Measurements from ENCODE around the gene TTLL8.
"Not testable (repeated sequence)": the region's sequence is repeated elsewhere in the genome, so short reads cannot be mapped to it uniquely, and the experiment has no call there.

The TTLL8 gene

DNA sequence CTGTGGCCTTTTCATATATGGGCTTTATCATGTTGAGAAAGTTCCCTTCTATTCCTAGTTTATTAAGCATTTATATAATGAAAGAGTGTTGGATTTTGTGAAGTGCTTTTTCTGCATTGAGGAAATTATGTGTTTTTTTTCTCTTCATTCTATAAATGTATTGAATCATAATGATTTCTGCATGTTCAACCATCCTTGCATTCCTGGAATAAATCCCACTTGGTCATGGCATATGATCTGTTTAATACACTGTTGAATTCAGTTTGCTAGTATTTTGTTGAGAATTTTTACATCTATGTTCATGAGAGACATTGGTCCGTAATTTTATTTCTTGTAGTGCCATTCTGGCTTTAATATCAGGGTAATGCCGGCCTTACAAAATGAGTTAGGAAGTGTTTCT is 71.8 kb downstream of the TTLL8 start:
- no peak for DNase-seq (ENCODE audit: low read depth)

DNA sequence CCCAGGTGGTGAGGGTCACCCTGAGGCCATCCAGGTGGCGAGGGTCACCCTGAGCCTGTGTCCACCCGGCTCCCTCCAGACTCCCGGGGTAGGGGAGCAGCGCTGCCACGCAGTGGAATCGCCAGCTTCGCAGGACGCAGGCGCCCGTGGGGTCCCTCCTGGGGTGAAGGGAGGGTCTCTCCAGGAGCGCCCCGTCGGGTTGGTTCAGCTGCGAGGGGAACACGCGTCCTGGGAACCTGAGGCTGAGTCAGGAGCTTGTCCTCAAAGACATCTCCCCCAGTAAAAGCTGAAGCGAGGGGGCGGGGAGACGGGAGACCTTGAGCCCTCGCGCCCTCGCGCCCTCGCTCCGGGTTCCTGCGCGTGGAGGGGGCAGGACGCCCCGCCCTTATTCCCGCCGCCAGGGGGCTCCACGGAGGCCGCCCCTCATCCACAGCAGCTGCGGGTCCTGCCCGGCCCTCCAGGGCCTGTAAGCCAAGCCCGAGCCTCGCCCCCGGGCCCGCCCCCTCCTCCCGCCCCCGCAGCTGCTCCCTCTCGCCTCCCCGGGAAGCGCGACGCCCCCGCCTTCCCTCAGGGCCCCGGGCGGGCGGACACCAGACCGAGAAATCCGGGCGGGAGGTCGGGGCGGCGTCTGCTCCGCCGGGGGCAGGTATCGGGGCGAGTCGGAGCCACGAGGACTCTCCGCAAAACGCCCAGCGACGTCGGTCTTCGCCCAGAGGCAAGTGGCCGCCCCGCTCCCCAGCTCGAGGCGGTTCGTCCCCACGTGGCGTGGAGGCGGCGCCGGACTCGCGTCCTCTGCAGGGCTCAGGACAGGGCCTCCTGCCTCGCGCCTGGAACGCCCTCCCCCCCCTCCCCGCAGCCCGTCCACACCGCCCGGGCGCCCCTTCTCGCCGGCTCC is 74.7 kb downstream of the TTLL8 start:
- no peak for DNase-seq (ENCODE audit: low read depth)

DNA sequence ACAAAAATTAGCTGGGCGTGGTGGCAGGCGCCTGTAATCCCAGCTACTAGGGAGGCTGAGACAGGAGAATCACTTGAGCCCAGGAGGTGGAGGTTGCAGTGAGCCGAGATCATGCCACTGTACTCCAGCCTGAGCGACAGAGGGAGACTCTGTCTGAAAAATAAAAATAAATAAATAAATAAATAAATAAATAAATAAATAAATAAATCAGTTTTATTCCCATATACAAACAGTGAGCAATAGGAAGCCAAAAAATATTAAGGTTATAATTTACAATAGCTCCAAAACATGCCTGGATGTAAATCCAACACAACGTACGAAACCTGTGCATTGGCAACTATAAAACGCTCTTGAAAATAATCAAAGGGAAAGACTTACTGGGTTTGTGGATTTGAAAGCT is 76.3 kb downstream of the TTLL8 start:
- not testable (repeated sequence) for DNase-seq (ENCODE audit: low read depth)

DNA sequence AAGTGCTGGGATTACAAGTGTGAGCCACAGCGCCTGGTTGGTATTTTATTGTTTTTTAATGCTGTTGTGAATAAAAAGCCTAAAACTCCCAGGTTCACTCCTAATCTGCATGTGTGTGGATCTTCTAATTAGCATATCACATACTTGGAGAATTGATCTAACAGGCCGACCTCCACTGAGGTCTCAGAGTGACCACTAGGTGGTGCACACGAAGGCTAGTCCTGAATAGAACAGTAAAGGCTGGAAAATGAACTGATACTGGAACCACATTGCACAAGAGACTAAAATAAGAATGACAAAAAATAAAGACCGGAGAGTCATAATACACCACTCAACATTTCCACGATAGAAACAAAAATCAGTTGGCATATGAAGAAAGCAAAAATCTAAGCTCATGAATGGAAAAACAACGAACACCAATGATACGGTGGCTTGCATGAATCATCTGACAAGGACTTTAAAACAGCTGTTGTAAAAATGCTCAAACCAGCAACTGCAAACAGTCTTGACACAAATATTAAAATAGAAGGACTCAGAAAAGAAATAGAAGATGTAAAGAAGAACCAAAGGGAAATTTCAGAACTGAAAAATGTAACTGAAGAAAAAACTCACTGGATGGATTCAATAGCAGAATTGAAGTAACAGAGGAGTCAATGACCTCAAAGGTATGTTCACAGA is 78.4 kb downstream of the TTLL8 start:
- DNase-seq (ENCODE audit: low read depth): peak; percentile 51

DNA sequence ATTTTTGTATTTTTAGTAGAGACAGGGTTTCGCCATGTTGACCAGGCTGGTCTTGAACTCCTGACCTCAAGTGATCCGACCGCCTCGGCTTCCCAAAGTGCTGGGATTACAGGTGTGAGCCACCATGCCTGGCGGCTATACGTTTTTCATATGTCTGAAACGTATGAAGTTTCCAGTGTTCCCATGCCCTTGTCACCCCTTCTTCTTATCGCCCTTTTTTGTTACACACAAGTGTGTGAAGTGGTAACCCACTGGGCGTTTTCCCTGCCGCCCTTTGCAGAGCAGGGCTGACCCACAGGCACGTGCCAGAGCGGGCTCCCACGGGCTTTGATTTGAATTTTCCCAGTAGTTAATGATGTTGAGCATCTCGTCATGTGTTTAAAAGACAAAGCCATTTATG is 80.5 kb downstream of the TTLL8 start:
- DNase-seq (ENCODE audit: low read depth): no peak

DNA sequence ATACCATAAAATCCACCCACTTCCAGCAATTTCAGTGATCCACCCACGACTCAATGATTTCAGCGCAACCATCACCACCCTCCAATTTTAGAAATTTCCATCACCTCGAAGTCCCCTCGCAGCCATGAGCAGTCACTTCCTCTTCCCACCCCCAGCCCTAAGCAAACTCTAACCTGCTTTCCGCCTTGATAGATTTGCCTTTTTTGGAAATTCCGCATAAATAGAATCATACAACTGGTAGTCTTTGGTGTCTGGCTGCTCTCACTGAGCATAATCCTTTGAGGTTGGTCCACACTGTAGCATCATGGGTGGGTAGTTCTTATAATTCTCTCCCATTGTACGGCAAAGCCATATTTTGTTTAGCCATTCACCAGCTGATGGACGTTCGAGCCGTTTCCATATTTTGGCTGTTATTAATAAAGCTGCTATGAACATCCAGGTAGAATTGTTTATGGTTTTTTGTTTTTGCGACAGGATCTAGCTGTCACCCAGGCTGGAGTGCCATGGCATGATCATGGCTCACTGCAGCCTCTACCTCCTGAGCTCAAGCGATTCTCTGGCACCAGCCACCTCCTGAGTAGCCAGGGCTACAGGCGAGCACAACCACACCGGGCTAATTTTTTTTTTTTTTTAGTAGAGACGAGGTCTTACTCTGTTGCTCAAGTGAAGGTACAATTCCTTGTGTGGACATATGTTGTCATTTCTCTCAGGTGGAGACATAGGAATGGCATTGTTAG is 81.5 kb downstream of the TTLL8 start:
- DNase-seq (ENCODE audit: low read depth): no peak

DNA sequence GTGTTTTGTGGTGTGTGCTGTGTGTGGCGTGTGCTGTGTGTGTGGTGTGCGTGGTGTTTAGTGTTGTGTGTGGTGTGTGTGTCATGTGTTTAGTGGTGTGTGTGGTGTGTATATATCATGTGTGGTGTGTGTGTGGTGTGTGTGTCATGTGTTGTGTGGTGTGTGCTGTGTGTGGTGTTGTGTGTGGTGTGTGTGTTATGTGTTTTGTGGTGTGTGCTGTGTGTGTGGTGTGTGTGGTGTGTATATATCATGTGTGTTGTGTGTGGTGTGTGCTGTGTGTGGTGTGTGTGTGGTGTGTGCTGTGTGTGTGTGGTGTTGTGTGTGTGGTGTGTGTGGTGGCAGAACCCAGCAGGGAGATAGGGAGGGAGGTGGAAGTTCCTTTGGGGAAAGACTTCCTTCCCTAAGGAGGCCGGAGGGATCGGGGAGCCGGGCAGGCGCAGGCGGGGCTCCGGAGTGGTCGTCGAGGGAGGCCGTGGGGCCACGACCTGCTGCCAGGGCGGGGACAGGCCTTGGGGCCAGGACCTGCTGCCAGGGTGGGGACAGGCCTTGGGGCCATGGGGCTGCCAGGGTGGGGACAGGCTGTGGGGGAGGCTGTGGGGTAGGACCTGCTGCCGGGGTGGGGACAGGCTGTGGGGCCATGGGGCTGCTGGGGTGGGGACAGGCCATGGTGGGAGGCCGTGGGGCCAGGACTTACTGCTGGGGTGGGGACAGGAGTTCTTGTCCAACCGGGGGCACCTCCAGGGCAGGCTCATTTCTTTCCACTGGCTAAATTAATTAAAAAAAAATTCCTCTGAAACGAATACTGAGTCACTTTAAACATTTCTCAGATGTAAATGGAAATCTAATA is 82.3 kb downstream of the TTLL8 start:
- DNase-seq (ENCODE audit: low read depth): no peak

DNA sequence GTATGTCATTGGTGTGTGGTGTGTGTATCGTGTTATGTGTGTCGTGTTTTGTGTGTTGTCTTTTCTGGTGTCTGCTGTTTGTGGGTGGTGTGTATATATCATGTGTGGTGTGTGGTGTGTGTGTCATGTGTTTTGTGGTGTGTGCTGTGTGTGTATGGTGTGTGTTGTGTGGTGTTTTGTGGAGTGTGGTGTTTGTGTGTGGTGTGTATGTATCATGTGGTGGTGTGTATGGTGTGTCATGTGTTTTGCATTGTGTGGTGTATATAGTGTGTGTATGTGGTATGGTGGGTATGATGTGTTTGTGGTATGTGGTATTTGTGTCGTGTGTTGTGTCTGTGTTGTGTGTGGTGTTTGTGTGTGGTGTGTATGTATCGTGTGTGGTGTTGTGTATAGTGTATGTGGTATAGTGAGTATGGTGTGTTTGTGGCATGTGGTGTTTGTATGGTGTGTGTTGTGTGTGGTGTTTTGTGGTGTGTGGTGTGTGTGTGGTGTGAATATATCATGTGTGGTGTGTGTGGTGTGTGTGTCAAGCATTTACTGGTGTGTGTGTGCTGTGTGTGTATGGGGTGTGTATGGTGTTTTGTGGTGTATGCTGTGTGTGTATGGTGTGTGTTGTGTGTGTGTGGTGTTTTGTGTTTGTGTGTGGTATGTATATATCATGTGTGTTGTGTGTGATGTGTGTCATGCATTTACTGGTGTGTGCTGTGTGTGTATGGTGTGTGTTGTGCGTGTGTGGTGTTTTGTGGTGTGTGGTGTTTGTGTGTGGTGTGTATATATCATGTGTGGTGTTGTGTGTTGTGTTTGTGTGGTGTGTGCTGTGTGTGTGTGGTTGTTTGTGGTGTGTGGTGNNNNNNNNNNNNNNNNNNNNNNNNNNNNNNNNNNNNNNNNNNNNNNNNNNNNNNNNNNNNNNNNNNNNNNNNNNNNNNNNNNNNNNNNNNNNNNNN is 84.8 kb downstream of the TTLL8 start:
- DNase-seq (ENCODE audit: low read depth): no peak

DNA sequence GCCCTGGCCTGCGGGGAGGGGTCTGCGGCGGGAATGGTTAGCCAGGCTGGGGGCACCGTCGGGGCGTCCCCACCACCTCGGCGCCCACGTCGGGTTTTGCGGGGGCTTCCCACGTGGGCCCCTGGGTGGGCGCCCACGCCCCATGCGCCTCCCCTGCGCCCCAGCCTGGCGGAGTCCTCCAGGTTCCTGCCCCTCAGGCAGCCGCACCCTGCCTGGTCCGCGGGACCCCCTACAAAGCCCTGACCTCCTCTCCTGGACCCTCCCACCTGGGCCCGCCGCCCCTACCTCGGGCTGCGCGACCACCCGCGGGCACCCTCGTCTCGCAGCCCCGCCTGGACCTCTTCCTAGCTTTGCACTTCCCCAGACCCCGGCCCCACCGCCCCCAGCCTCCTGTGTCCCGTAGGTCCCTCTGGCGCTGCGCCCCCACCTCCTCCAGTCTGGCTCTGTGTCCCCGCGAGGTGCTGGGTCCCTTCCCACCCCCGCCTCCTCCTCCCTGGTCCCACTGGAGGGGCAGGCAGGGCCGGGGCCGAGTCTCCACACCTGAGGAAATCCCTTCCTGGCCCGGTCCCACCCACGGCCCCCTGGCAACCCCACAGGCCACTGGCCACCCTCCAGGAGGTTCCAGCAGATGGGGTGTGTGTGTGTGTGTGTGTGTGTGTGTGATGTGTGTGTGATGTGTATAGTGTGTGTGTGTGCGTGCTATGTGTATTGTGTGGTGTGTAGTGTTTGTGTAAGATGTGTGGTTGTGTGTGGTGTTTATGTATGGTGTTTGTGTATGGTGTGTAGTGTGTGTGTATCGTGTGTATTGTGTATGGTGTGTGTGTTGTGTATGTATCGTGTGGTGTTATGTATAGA is 85.7 kb downstream of the TTLL8 start:
- no peak for DNase-seq (ENCODE audit: low read depth)

DNA sequence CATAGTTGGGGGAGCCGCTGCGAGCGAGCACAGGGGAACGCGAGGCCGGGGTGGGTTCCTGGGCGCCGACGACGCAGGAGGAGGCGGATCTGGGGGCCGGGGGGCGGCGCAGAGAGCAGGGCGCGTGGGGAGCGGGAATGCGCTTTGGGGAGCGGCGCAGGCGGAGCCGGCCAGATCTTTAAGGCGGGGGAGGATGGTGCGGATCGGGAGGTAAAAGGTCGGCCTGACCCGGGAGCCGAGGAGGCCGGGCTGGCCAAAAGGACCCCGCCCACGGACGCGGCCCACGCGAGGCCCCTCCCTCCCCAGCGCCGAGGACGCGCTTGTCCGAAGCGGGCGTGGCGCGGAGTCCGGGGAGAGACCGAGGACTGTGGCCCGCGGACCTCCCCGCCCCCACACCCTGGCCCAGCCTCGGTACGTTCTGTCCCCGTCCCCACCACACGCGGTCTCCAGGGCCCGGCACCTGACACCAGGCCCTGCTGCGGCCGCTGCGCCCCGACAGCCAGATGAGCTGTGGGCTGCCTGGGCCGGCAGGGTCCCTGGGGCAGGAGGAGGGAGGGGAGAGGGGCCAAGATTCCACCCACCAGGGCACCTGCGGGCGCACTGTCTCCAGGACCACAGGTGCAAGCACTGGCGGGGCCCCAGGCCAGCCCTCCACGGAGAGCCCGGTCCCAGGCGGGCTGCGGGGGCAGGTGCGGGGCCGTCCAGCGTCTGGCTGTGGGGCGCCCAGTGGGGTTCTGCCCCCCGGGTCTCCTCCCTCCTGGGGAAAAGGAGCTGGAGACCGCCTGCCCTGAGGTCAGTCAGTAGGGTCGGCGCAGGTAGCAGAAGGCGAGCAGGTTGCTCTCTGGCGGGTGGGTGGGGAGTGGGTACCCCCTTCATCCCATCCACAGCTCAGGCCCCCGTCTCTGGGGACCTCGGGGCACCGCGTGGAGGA is 86.6 kb downstream of the TTLL8 start:
- peak; percentile 66 for DNase-seq (ENCODE audit: low read depth)

DNA sequence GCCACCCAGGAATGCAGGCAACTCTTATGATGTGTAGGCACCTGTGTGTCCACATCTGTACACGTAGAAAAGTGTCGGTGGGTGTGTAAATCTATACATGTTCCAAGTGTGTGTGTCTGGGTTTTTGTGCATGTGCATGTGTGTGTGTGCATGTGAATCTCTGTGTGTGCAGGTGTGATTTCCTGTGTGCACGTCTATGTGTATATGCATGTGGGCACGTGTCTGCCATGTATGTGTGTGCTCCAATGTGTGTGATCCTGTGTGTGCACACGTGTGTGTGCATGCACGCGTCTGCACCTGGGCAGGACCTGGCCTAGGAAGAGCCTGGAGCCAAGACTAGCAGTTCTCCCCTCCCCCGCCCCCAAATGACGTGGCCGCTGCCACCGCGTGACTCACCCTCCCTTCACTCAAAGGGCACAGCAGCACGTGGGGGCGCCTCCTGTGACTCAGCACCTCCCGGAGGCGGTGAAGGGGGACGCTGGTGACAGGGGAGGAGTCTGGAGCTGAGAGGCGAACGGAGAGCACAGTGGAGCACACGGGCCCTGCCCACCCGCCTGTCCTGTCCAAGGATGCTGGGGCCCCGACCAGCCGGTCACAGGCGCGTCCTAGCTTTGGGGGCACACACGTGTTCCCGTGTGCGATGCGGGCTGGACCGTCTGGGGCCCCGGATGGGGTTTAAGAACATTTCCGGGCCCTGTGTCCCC is 87.4 kb downstream of the TTLL8 start:
- DNase-seq (ENCODE audit: low read depth): peak; percentile 98

DNA sequence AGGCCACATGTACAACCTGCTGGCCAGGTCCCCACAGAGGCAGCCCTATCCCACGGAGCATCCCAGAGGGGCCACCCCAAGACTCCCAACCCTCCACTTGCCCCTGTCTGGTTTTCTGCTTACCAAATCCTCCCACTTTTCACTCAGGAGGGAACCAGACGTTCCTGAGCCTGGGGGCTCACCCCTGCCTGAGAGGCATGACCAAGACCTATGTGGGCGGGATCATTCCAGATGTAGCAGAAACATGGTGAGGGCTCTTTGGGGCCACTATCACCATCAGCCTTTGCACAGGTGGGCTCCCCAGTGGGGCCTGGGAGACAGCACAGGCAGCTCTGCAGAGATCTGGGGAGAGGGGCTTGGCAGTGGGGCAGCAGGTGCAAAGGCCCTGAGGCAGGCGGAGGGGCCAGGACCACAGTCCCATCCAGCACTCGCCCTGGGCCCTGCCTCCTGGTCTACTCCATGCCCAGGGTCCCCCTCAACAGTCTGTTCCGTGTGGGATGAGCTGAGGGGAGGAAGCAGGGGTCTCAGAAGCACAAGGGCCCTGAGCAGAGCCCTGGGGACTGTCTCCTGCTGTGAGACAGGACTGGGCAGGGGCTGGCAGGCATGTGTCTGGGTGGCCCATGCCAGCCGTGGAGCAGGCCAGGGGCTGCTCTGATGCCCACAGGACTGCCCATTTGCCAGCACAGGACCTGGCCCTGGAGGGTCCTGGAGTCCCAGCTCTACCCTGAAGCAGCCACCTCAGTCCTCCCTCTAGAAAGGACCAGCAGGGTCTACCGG is 88.2 kb downstream of the TTLL8 start:
- no peak for DNase-seq (ENCODE audit: low read depth)

DNA sequence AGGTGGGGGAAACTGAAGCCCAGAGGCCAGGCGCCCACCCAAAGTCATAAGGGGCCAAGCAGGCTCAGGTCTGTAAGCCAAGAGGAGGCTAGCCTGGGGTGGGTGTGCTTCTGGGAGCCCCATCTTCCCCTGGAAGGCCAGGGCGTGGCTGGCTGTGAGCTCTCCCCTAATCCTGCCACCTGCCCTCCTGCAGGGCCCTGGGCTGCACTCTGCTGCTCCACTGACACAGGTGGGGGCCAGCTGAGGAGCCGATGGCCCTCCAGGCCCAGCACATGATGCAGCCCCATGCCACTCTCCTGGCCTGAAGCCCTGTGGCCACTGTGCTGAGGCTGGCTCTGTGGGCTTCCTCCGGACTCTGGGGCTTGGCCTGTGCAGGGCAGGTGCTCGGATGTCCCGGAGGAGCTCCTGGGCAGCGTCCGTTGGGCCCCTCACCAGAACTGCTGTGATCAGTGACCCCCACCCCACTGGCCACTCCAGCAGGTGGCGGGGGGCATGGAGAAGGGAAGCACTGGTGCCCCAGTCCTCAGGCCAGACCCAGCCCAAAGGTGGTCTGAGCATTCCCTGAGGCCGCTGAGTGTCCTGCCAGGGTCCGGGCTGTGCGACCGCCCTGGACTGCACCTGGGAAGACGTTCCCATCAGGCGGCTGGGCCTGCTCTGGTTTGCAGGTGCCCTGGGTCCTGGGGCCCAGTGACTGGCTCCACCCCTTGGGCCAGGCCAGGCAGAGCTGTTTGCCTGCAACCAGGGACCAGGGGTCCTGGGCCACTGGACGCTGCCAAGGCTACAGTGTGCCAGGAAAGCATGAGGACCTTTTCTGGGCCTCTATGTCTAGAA is 89.1 kb downstream of the TTLL8 start:
- DNase-seq (ENCODE audit: low read depth): no peak
